Fibroblast of the conjunctiva (primary cell): ENCODE results near the gene UBAP2.
"Not testable (repeated sequence)": the region's sequence is repeated elsewhere in the genome, so short reads cannot be mapped to it uniquely, and the experiment has no call there.

Experiments used
- DNase-seq: peaks from one replicate; pipeline ENCODE4 v3.0.0-alpha.2; 2010; ENCODE audit warnings: low read depth

UBAP2 gene

DNA sequence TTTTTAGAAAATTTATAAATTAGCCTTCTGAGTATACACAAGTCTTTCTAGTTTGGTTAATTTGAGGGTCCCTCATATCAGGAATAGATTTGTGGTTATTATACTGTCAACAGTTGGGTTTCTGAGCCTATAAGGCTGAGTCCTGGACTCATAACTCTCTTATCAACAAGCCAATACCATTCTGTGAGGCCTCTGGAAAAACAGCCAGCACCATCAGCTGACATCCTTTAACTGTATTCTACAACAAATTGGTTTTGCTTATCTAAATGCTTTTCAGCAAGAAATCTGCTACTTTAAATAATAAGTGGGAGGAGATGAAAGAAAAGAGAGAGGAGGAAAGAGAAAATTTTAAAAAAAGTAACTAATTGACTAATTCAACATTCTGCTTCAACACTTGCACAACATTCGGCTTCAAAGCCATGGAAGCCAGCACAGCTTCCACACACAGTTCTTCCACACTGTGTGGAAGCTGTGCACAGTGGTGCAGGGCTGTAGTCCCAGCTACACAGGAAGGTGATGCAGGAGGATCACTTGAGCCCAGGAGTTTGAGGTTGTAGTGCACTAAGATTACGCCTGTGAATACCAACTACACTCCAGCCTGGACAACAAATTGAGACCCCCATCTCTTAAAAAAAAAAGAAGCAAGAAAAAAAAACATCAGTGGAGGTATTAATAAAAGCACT, 84.5 kb downstream of the UBAP2 start:
- DNase-seq: no peak

DNA sequence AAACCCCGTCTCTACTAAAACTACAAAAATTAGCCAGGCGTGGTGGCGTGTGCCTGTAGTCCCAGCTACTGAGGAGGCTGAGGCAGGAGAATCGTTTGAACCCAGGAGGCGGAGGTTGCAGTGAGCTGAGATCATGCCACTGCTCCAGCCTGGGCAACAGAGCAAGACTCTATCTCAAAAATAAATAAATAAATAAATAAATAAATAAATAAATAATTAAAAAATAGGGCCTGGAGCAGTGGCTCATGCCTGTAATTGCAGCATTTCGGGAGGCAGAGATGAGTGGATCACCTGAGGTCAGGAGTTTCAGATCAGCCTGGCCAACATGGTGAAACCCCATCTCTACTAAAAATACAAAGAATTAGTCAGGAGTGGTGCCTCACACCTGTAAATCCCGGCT, 86.2 kb downstream of the UBAP2 start:
- DNase-seq: not testable (repeated sequence)

DNA sequence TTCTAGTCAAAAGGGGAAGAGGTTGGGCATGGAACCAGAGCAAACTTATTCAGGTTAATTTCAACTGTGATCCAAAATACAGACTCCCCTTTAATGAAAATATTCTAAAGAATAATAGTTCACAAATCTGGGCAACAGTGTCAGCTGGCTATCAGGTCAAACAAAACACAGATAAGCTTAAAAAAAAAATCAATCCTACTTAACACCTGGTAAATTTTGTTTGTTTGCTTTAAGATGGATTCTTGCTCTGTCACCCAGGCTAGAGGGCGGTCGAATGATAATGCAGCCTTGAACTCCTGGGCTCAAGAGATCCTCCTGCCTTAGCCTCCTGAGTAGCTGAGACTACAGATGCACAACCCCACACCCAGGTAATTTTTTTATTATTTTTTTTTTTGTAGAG, 89.0 kb downstream of the UBAP2 start:
- no peak for DNase-seq

DNA sequence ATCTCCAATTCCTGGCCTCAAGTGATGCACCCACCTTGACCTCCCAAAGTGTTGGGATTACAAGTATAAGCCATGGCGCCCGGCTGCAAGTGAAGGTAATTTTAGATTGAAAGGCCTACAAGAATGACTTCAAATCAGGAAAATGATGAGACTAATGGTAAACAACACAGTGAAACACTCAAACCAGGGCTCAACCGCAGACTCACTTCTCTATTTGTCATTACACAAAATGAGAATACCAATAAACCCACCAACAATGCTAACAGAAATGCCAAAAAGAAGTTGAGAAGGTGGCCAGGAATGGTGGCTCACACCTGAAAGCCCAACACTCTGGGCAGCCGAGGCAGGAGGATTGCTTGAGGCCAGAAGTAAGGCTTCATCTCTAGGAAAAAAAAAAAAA, 92.1 kb downstream of the UBAP2 start:
- DNase-seq: no peak

DNA sequence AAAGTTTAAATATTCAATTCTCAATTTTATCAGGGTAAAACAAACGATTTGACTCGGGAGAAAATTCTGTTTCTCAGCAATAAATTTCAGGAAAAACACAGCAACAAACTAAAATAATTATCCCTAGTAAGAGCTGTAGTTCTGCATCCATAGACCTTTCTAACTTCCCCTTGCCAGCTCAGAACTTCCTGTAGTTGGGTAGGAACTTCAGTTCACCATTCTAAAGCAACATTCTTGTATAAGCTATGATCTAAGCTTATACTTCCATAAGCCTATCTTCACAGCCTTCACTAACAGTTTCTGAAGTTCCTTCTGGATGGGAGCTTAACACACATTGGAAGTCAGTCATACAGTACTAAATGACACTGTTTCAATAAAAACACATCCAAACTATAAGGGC, 96.6 kb downstream of the UBAP2 start:
- DNase-seq: no peak

DNA sequence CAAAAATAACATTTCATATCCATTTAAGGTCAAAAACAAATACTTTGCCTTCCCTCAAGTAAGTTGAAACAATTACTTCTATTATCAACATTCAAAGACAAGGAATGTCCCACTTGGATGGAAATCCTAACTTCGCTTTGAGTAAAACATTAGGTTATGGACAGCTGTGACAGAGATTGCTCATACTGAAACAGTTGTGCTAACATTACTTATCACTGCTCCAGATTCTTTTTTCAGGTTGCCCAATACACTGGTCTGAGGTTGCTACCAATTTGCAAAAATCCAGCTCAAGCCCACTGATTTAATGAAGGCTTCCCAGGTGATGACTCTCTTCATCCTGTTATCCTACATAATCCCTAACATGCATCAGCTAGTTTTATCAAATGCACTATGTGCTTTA, 98.3 kb downstream of the UBAP2 start:
- no peak for DNase-seq

DNA sequence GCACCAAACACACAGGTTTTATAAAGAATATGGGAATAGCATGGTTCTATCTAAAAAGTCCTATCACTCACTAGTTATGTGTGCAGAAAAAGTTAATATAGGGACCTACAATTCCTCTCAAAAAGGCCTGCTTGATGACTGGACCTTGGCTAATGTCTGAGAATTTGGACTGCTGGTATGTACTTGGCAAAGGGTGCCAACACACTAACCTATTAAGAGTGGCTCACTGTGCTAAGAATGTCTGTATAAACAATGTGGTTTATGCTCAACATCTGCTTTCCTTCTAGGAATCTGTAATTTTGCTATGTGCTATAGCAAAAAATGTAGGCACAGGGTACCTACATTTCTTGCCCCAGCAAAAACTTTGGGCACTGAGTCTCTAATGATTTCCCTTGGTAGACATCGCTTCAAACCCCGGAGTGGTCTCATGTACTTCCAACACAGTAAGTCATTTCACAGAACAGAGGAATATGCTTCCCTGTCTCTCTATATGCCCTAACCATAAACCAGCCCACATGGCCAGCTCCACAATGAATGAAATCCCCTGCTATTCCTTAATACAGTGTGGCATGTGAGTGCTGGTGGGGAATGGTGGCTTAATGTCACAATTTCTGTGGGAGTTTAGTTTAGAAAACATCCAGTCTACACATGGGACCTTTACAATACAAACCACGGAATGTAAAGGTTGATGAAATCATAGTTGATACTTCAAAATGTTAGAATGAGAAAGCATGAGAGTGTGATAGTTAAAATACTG, 101.7 kb downstream of the UBAP2 start:
- DNase-seq: peak; percentile 90

DNA sequence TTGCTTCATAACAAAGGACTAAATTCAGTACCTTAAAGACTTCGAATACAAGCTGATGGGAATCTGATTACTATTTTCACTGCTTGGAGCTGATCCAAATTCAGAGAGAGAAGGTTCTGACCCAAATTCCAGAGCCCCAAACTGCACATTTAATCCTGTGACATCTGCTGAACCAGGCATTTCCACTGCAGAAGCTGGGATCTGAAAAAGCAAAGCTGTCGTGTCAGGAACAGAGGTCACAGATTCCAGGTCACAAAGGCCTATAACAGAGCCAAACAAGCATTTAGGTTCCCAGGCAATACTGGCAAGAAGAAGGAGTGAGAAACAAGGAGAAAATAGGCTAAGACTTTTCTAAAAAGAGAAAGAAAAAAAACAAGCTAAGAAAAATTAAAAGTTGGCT, 105.3 kb downstream of the UBAP2 start:
- DNase-seq: no peak

DNA sequence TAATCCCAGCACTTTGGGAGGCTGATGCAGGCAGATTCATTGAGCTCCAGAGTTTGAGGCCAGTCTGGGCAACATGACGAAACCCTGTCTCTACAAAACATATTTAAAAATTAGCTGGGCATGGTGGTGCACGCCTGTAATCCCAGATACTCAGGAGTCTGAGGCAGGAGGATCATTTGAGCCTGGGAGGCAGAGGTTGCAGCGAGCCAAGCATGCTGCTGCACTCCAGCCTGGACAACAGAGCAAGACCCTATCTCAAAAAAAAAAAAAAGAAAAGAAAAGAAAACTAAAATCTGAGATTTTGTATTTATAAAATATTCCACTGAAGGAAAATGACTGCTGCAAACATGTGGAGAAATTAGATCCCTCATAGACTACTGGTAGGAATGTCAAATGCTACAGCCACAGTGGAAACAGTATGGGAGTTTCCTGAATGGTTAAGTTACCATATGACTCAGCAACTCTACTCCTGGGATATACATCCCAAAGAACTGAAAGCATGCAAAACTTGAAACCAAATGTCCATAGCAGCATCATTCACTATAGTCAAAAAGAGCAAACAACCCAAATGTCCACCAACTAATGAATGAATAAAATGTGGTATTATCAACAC, 106.1 kb downstream of the UBAP2 start:
- DNase-seq: peak; percentile 57

DNA sequence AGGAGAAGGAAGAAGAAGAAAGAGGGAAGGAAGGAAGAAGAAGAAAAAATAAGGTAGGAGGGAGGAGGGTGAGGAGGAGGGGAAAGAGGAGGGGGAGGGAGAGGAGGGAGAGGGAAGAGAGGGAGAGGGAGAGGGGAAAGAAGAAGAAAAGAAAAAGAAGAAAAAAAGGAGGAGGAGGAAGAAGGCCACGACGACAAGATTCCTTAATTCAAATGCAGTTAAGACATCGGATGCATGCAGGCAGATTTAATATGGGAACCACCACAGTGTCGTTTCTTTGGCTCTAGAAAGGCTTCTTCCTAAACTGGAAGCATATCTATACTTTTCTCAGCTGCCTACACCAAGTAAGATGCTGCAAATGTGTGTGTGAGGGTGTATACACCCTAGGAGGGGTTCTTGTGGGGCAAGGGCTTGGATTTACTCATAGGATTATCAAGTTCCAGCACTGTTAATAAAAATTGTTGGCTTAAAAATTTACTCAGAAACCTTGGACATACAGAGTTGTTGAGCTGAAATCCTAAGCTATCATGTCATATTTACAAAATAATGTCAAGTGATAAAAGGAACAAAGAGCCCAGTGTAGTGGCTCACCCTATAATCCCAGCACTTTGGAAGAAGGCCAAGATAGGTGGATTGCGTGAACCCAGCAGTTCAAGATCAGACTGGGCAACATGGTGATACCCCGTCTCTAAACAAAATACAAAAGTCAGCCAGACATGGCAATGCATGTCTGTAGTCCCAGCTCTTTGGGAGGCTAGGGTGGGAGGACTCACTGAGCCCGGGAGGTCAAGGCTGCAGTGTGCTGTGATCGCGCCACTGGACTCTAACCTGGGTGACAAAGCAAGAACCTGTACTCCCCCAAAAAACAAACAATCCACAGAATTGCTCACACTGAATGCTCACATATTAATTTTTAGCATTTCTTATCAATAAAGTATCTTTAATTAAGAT, 108.5 kb downstream of the UBAP2 start:
- DNase-seq: no peak

DNA sequence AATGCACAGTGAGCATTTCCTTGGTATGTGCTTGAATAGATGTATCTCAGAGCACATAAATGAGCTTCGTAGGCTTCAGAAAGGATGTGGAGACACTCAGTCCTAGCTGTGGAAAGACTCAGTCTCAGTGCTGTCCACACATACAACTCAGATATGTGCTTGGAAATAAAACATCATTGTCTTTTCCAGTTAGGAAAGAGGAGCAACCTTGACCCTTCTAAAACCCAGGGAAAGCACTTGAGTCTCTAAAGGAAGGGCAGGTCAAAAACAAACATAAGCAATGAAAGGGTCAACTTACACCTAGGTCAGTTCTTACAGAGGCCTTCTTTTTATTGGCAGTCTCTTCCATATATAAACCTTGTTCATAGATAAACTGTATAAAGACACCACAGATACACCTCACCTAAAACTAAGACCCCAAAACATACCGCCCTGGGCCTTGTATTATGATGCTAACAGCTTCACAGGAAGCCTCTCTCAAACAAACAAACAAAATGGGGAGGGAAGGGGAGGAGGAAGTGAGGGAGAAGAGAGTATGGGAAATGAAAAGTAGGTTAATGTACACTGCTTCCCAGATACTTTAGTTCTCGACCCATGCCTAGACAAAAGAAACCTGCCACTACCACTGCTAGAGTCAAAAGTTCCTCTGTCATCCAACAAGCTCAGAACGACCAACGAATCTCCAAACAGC, 114.4 kb downstream of the UBAP2 start:
- DNase-seq: no peak

DNA sequence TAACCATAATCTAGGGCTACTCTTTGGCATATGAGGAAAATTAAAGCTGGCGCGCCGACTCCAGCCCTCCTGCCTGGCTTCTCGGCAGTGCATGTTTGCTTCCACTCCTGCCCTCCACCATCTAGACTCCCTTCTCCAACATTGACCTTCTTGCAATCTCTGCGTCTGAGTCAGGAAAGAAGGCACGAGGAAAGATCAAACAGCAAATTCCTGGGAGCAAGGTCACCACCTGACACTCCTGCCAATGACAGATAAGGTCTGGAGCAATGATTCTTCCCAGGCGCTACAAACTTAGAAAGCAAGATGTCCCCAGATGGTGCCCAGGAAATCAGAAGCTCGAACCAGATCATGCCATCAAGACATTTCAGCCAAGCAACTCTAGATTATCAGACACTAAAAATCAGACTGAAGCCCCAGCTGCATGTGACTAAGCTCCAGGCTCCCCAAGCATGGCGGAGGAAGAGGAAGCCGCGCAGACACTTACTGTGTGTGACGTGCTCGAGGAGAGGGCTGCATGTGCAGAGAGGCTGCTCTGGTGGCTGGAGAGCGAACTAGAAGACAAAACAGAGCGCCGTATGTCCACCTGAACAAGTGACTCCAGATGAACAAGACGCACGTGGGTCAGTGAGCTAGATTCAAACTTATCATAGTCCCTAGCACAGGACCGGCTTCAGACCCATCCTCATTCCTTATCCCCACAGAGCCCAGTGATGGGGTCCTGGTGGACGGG, 116.4 kb downstream of the UBAP2 start:
- DNase-seq: no peak

DNA sequence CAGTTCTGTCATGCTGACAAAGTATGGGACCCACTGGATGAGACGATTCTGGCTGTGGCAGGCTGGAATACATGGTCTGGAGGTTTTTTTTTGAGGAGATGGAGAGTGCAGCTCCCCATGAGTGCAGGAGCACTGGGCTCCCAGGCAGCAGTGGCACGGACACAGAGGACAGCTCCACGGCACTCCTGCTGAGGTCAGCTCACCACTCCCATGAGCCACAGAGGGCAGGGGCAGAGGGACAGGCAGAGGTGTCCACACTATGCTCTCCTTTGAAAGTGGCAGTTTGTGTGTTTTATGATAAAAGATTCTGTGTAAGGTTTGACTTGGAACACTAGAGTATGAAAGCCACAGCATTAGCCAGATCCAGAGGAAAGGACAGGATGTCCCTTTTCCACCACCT, 117.4 kb downstream of the UBAP2 start:
- DNase-seq: no peak

DNA sequence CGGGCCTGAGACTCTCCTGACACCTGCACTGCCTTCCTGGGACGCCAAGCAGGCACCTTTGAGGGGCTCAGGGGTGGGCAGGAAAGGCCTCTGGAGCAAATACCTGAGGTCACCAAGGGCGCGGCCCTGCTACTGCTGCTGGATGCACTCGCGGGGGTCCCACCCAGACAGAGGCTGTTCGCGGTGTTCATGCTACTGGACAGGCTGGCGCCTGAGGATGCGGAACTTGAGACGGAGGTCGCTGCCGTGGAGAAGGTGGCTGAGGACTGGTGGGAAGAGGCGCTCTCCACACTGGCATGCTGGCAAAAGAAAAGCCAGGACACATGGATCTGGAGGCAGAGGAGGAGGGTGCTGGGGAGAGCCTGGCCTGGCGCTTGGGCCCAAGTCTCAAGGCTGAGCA, 121.0 kb downstream of the UBAP2 start:
- DNase-seq: no peak

DNA sequence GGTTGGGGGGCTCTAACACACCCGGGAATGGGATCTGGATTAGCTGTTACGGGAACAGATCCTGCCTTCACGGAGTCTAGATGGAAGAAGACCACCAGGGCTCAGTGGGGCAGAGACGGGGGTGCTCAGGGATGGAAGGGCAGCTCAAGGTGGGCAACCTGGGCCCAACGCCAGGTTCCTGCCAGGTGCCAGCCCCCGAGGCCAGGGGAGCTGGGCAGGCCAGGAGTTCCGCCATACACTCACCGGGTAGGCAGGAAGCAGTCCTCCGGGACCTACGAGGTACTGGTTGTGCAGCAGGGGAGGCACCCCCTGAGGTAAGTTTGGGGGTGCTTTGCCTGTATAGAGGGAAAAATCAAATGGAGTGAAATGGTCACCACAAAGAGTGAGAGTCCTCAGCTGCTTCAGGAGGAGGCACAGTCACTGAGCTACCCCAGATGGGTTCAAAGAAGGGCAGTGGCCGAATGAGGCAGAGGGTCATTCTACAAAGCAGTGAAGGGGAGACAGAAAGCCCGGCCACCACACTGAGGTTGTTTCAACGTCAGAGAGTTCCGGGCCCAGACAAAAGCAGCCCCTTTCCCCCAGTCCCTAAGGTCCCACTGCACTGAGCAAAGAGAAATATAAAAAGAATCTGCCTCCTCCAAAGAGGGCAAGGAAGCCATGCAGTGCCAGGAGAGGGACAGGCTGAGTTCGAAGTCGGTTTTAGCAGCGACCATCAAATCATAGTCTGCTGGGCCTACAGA, 121.8 kb downstream of the UBAP2 start:
- DNase-seq: no peak

DNA sequence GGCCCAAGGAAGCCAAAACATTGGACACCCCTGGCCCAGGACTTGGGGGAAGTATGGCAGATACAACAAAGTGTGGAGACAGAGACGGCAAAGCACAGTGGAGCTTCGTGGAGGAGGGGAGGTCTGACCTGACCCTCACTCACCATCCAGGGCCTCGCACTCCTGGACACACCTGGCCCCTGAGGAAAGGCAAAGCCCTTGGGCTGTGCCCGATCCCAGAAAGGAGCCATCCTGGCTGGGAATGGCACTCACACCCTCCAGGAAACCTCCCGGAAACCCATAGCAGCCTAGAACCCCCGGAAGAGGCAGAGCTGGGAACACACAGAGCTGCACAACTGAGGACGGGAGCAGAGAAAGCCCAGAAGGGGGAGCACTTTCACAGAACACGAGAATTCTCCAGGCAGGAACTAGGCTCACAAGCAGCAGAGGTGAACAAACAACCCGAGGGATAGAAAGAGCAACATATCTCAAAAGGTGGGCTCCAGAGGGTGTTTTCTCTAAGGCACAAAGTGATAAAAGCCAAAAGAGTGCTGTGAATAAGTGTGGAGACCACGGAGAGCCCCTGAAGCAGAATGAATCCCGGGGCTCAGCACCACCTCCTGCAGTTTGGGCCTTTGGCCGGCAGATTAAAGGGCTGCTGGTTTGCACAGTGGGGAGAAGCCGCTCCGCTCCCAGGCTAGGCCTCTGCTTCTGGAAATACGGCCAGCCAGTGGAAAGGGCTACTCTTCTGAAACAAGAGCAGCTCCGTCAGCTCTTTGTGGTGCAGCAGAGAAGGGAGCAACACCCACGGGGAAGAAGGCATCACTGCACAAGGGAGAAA, 123.5 kb downstream of the UBAP2 start:
- peak; percentile 46 for DNase-seq

DNA sequence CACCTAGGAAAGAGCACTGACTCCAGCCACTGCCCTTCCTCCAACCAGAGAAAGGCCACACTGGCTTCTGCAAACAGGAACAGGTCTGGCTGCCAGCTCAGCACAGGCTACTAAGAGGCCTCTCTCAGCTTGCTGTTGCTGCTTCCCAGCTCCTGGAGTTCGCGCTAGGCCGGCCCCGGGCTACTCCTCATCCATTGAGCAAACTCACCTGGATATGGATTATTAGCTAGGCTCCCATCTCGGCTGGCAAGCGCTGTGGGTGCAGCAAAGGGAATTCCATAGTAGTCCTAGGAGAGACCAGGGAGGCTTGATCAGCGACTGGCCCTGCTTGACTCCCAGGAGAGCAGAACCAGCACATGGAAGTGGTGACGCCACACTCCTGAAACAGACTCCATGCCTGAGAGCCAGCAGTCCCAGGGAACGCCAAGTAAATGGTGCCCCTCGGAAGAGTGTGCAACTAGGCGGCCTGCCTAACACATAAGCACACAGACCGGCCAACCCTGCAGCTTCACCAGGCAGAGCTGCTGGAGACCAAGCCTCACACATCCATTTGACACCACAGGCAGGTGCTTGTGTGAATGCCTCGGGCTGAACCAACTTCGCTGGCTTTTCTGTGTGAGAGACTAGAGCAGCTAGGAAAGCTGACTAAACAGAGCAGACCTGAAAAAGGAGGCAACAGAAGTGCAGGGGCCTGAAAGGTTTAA, 124.5 kb downstream of the UBAP2 start:
- DNase-seq: no peak

DNA sequence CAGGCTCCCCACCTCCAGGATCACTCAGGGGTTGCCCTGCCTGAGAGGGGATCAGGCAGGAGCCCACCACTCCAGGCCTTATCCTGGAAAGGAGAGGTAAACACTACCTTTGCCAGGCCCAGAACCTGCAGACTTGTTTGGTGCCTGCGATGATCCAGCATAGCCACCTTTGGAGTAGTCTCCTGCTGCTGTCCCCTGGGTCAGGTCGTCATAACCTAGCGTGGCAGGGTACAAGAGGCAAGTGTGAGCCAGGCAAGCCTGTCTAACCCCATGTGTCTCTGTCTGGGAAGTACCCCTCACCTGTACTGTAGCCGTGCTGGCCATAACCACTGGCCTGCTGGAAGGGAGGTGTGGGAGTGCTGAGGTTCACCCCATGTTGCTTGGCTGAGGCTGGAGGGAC, 125.6 kb downstream of the UBAP2 start:
- no peak for DNase-seq
